ENCODE data around the gene GPR83. TPM values are rescaled to one million over a fixed set of nuclear protein-coding genes. Genes with fewer than 3 reads are reported as not detected.

Gene GPR83
- total RNA-seq, 3 donors from 2014 or later, result 0.51 TPM; not detected in 2

DNA sequence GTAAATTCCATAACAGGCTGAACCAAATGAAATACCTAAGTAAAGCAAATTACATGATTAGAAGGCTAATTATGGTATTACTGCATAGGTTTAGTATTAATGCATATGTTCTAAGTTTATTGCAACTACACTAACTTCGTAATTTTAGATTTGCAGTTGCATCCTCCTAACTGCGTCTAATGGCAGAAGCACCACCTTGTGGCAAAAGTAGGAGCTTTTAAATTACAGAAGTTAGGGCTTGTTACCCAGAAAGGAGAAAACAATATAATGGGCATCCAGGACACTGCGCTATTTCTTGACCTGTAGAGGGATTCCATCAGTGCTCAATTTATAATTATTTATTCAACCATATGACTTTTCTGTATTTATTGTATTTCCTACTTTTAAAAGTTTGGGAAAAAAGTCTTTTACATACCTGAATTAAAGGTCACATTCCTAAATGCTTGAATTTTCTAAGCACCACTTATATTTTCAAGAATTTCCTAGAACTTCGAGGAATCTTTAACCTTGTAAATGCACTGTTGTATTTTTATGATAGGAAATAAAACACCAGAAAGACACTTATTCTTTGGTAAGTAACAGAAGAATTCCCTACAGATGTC lies 16.3 kb upstream of the GPR83 start:
- H3K4me3 ChIP-seq, result no peak overlapping the region
- TF ChIP-seq, protein P1, sequence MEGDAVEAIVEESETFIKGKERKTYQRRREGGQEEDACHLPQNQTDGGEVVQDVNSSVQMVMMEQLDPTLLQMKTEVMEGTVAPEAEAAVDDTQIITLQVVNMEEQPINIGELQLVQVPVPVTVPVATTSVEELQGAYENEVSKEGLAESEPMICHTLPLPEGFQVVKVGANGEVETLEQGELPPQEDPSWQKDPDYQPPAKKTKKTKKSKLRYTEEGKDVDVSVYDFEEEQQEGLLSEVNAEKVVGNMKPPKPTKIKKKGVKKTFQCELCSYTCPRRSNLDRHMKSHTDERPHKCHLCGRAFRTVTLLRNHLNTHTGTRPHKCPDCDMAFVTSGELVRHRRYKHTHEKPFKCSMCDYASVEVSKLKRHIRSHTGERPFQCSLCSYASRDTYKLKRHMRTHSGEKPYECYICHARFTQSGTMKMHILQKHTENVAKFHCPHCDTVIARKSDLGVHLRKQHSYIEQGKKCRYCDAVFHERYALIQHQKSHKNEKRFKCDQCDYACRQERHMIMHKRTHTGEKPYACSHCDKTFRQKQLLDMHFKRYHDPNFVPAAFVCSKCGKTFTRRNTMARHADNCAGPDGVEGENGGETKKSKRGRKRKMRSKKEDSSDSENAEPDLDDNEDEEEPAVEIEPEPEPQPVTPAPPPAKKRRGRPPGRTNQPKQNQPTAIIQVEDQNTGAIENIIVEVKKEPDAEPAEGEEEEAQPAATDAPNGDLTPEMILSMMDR (IDR thresholded peaks at IDR 0.05), result no peak
- ATAC-seq (no peak), DNase-seq (peak in 1 of 3 donors; percentile 17)
- no peaks in the 10 kb centered on the region for H3K9me3 ChIP-seq
- H3K36me3 ChIP-seq (ENCODE audit: low read depth), result no peaks in the 10 kb centered on the region
- no peaks in the 10 kb centered on the region for H3K4me1 ChIP-seq (ENCODE audit: low read depth)
- intact Hi-C loops (cut with DNase I, micrococcal nuclease), result loop anchor here in 1 of 2 donors (10.0 kb wide), 1 partner anchor 523 kb away; no protein-coding TSS in a partner anchor

DNA sequence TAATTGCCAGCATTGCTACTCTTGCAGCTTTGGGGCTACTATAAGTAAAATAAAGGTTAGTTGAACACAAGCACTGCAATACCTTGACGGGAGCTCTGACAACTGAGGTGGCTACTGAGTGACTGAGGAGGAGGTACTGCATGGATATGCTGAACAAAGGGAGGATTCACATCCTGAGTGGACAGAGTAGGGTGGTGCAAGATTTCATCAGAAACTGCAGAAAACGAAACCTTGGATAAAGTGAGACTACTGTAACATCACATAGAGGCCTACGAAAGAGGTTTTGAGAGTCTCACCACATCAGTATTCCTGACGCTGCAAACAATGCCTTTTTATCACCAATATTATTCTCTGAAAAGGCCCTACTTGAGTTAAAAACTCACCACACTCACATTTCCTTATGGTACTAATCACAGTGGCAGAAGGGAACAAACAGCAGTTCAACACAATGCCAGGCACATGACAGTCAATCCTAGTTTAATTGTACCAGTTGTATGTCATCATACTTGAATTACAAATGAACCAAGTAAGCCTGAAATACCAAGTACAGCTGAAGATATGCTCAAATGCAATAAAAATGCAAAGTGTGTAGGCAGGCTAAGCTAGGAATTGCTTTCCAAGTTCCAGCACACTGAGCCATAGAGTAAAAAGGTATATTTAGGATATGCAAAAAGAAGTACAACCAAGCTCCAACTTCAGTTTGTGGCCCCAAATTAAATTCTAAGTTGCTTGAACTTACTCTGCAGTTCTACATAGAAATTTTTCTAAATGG lies 4.0 kb upstream of the GPR83 start:
- H3K9me3 ChIP-seq, result no peaks in the 10 kb centered on the region
- no peak for ATAC-seq
- intact Hi-C loops (cut with DNase I, micrococcal nuclease), result no loop called here
- no peaks in the 10 kb centered on the region for H3K4me1 ChIP-seq (ENCODE audit: low read depth)
- H3K4me3 ChIP-seq, result no peak overlapping the region
- no peak for DNase-seq
- TF ChIP-seq, protein P1 (IDR thresholded peaks at IDR 0.05), result no peak
- H3K36me3 ChIP-seq (ENCODE audit: low read depth), result no peaks in the 10 kb centered on the region

DNA sequence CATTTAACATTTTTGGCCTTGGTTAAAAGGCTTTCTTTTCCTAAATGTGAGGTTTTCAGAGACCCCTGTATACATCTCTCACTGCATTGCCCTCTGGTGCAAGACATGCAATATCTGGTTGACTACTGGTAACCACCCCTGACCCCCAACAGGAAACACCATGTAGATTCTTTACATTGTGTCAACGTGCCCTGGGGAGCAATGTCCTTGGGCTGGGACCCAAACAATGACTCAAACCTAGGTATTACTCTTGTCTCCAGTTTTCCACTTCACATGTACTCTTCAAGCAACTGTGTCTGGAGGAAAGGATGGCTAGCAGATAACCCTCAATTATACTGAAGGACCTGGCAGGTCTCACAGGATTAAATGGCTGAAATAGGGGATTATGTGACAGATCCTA lies 1.1 kb upstream of the GPR83 start:
- intact Hi-C loops (cut with DNase I, micrococcal nuclease), result no loop called here
- TF ChIP-seq, protein P1 (IDR thresholded peaks at IDR 0.05), result no peak
- no peak for ATAC-seq
- Histone ChIP-seq H3K9me3 (no peaks in the 10 kb centered on the region), H3K4me3 (no peak overlapping the region), H3K4me1 (ENCODE audit: low read depth) (no peaks in the 10 kb centered on the region), H3K36me3 (ENCODE audit: low read depth) (no peaks in the 10 kb centered on the region)
- no peak for DNase-seq

DNA sequence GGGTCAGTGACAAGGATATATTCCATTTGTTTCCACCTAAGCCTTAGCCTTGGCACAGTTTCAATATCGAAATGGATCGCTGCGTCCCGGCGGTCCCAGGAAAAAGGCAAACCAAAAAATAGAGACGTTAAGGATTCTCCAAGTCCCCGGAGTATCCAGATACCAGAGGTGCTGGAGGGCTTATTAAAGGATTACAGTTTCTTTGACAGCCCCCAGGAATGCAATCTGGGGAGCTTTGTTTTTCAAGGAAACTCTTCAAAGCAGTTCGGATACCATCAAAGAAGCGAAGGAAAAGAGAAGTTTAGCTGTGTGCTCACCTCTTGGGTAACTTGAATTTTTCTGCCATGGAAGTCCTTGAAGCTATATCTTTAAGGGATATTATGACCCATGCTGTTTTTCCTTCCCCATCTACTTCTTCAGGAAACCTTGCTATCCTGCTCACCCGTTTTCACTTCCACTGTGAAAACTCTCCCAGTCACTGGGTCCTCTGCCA lies 600 bp upstream of the GPR83 start:
- no peak overlapping the region for H3K4me3 ChIP-seq
- intact Hi-C loops (cut with DNase I, micrococcal nuclease), result no loop called here
- H3K36me3 ChIP-seq (ENCODE audit: low read depth), result no peaks in the 10 kb centered on the region
- TF ChIP-seq, protein P1 (IDR thresholded peaks at IDR 0.05), result no peak
- H3K4me1 ChIP-seq (ENCODE audit: low read depth), result no peaks in the 10 kb centered on the region
- no peak for DNase-seq
- H3K9me3 ChIP-seq, result no peaks in the 10 kb centered on the region
- ATAC-seq, result no peak

DNA sequence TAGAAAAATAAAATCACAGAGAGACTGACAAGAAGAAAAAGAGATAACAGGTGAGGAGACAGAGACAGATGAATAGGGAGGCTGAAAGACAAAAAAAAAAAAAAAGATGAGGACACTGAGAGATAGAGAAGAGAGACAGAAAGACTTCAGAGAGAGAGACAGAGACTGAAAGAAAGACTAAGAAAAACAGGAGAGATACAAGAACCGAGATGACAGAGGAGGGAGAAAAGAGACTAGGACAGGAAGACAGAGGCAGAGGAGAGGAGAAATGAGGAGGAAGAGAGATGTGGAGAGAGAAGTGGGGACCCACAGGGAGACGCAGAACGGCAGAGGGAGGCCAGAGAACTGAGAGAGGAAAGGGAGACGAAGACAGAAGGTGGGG lies 771 bp downstream of the GPR83 start:
- Histone ChIP-seq H3K4me1 (ENCODE audit: low read depth) (no peaks in the 10 kb centered on the region), H3K9me3 (no peaks in the 10 kb centered on the region), H3K36me3 (ENCODE audit: low read depth) (no peaks in the 10 kb centered on the region), H3K4me3 (no peak overlapping the region)
- ATAC-seq (no peak), DNase-seq (no peak)
- TF ChIP-seq, protein P1 (IDR thresholded peaks at IDR 0.05), result no peak
- intact Hi-C loops (cut with DNase I, micrococcal nuclease), result no loop called here

All from mucosa of descending colon (tissue), 3 donors.